PFSK-1 (cell line): ENCODE measurements around the gene CD27.

ENCODE experiments used
- POLR2AphosphoS5 ChIP-seq: IDR thresholded peaks from 2 replicates; pipeline ENCODE4 v1.6.1; 2012; ENCODE audit warnings: low read depth, mild to moderate bottlenecking, control low read depth, low read length, moderate library complexity
- SIN3A ChIP-seq: IDR thresholded peaks from 2 replicates; pipeline ENCODE4 v1.6.1; 2012; ENCODE audit warnings: mild to moderate bottlenecking, low read length, moderate library complexity, borderline replicate concordance; ENCODE audit not compliant: insufficient read depth

DNA sequence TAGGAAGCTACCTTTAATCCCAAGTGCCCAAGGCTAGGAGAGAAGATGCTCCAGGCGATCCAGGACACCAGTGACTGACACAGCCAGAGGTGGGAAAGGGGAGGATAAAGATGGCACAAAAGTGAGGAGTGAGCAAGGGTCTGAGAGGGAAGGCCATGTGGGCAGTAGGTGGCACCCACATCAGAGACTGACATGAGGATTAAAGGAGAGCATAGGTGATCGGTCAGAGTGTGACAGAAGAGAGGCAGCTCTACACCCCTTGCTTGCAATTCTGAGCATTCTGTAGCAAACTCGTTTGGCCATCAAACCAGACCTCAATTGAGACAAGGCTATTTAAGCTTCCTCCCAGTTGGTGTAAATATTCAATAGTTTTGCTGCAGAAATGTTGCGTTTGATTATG, 724 bp upstream of the CD27 start:
- TF ChIP-seq SIN3A (no peak), POLR2AphosphoS5 (no peak)
